Stimulated activated memory B cell treated with anti-CD40 and anti-IgM and Interleukin-4, amounts not matched to agents 10 μg/mL and 1 μg/mL and 100 μg/mL, for 72 hours (primary cell): ENCODE results near the gene FXYD1.

ENCODE experiments used
- ATAC-seq: fragments of 150-1000 bp; cut with Tn5 transposase; 2 replicates; pipeline ENCODE4 v1.10.0; 2021
- H3K27ac Mint-ChIP-seq: one replicate; pipeline ENCODE4 v1.8.0; 2022; ENCODE audit warnings: mild to moderate bottlenecking, mixed read lengths
- H3K27me3 Mint-ChIP-seq: one replicate; pipeline ENCODE4 v1.8.0; 2022; ENCODE audit warnings: mixed read lengths
- H3K36me3 Mint-ChIP-seq: one replicate; pipeline ENCODE4 v1.8.0; 2022; ENCODE audit warnings: mixed read lengths
- H3K4me1 Mint-ChIP-seq: one replicate; pipeline ENCODE4 v1.8.0; 2022; ENCODE audit warnings: mixed read lengths
- H3K4me3 Mint-ChIP-seq: one replicate; pipeline ENCODE4 v1.8.0; 2022; ENCODE audit warnings: mild to moderate bottlenecking, moderate library complexity, mixed read lengths
- H3K9me3 Mint-ChIP-seq: one replicate; pipeline ENCODE4 v1.8.0; 2022; ENCODE audit warnings: mixed read lengths

The FXYD1 gene

GRCh38 chr19:35169221-35169995 is 30.8 kb downstream of the FXYD1 start:
- ATAC-seq = no peak
- H3K4me3 Mint-ChIP-seq = no peak overlapping the region
- H3K27me3 Mint-ChIP-seq = no peaks in the 10 kb centered on the region
- peaks cover 55% of the 10 kb centered on the region for H3K36me3 Mint-ChIP-seq
- peaks cover 6% of the 10 kb centered on the region for H3K9me3 Mint-ChIP-seq
- H3K27ac Mint-ChIP-seq = peak overlapping the region; percentile 91
- H3K4me1 Mint-ChIP-seq = peaks cover 53% of the 10 kb centered on the region

- Mint-ChIP-seq H3K27ac (peak overlapping the region; percentile 91), H3K36me3 (peaks cover 44% of the 10 kb centered on the region), H3K9me3 (peaks cover 6% of the 10 kb centered on the region), H3K27me3 (no peaks in the 10 kb centered on the region), H3K4me3 (no peak overlapping the region), H3K4me1 (peaks cover 60% of the 10 kb centered on the region)
- no peak for ATAC-seq
Measured at GRCh38 chr19:35170359-35171061, 31.9 kb downstream of the FXYD1 start.

- H3K4me1 Mint-ChIP-seq = peaks cover 54% of the 10 kb centered on the region
- peak overlapping the region; percentile 69 for H3K27ac Mint-ChIP-seq
- H3K27me3 Mint-ChIP-seq = no peaks in the 10 kb centered on the region
- no peak for ATAC-seq
- peaks cover 32% of the 10 kb centered on the region for H3K36me3 Mint-ChIP-seq
- H3K9me3 Mint-ChIP-seq = no peaks in the 10 kb centered on the region
- H3K4me3 Mint-ChIP-seq = no peak overlapping the region
Measured at GRCh38 chr19:35171730-35172129, 33.1 kb downstream of the FXYD1 start.

GRCh38 chr19:35174226-35174625 is 35.6 kb downstream of the FXYD1 start:
- Mint-ChIP-seq H3K9me3 (peaks cover 7% of the 10 kb centered on the region), H3K4me3 (no peak overlapping the region), H3K27me3 (no peaks in the 10 kb centered on the region), H3K36me3 (peaks cover 8% of the 10 kb centered on the region), H3K4me1 (peaks cover 32% of the 10 kb centered on the region), H3K27ac (peak overlapping the region; percentile 66)
- no peak for ATAC-seq

- peaks cover 30% of the 10 kb centered on the region for H3K4me1 Mint-ChIP-seq
- ATAC-seq = no peak
- no peak overlapping the region for H3K4me3 Mint-ChIP-seq
- peaks cover 7% of the 10 kb centered on the region for H3K9me3 Mint-ChIP-seq
- no peaks in the 10 kb centered on the region for H3K27me3 Mint-ChIP-seq
- no peaks in the 10 kb centered on the region for H3K36me3 Mint-ChIP-seq
- H3K27ac Mint-ChIP-seq = peak overlapping the region; percentile 71
Measured at GRCh38 chr19:35176181-35176570, 37.6 kb downstream of the FXYD1 start.

GRCh38 chr19:35177377-35178274 is 39.0 kb downstream of the FXYD1 start:
- no peaks in the 10 kb centered on the region for H3K36me3 Mint-ChIP-seq

GRCh38 chr19:35178701-35179100 is 40.1 kb downstream of the FXYD1 start:
- Mint-ChIP-seq H3K9me3 (peaks cover 7% of the 10 kb centered on the region), H3K27me3 (no peaks in the 10 kb centered on the region), H3K4me3 (no peak overlapping the region), H3K27ac (no peak overlapping the region), H3K4me1 (peaks cover 25% of the 10 kb centered on the region), H3K36me3 (no peaks in the 10 kb centered on the region)
- ATAC-seq = no peak

More at GRCh38 chr19:35177377-35178274, 39.0 kb downstream of the FXYD1 start:
- no peak overlapping the region for H3K4me3 Mint-ChIP-seq
- peaks cover 25% of the 10 kb centered on the region for H3K4me1 Mint-ChIP-seq
- no peaks in the 10 kb centered on the region for H3K27me3 Mint-ChIP-seq
- ATAC-seq = no peak
- H3K9me3 Mint-ChIP-seq = peaks cover 7% of the 10 kb centered on the region
- no peak overlapping the region for H3K27ac Mint-ChIP-seq

GRCh38 chr19:35179830-35180229 is 41.2 kb downstream of the FXYD1 start:
- Mint-ChIP-seq H3K27ac (no peak overlapping the region), H3K9me3 (peaks cover 7% of the 10 kb centered on the region), H3K36me3 (no peaks in the 10 kb centered on the region), H3K4me3 (no peak overlapping the region), H3K4me1 (peaks cover 18% of the 10 kb centered on the region), H3K27me3 (no peaks in the 10 kb centered on the region)
- no peak for ATAC-seq

GRCh38 chr19:35181387-35181786 is 42.8 kb downstream of the FXYD1 start:
- H3K36me3 Mint-ChIP-seq = no peaks in the 10 kb centered on the region
- H3K27me3 Mint-ChIP-seq = no peaks in the 10 kb centered on the region
- ATAC-seq = no peak
- no peak overlapping the region for H3K27ac Mint-ChIP-seq
- H3K9me3 Mint-ChIP-seq = peaks cover 11% of the 10 kb centered on the region
- peaks cover 4% of the 10 kb centered on the region for H3K4me1 Mint-ChIP-seq
- H3K4me3 Mint-ChIP-seq = no peak overlapping the region

- Mint-ChIP-seq H3K27me3 (no peaks in the 10 kb centered on the region), H3K9me3 (peaks cover 4% of the 10 kb centered on the region), H3K27ac (no peak overlapping the region), H3K4me3 (no peak overlapping the region), H3K36me3 (no peaks in the 10 kb centered on the region), H3K4me1 (peaks cover 4% of the 10 kb centered on the region)
- ATAC-seq = no peak
Measured at GRCh38 chr19:35184267-35184666, 45.6 kb downstream of the FXYD1 start.

- Mint-ChIP-seq H3K27ac (no peak overlapping the region), H3K4me3 (no peak overlapping the region), H3K27me3 (no peaks in the 10 kb centered on the region), H3K36me3 (no peaks in the 10 kb centered on the region), H3K4me1 (peaks cover 3% of the 10 kb centered on the region), H3K9me3 (peaks cover 4% of the 10 kb centered on the region)
- ATAC-seq = no peak
Measured at GRCh38 chr19:35184884-35185283, 46.3 kb downstream of the FXYD1 start.
